C4-2B (cell line): ENCODE measurements around the gene SCGB1A1.

Experiments used
- H3K27ac ChIP-seq: fragments of 450-650 bp; 2 replicates; pipeline ENCODE4 v1.5.1; 2017
- CTCF ChIP-seq: fragments of 450-650 bp; conservative IDR thresholded peaks from 2 replicates; pipeline ENCODE4 v1.5.1; 2017; ENCODE audit warnings: mild to moderate bottlenecking
- ZFX ChIP-seq: fragments of 450-650 bp; IDR thresholded peaks from 2 replicates; pipeline ENCODE4 v1.6.1; 2017

Gene SCGB1A1

GRCh38 chr11:62452261-62452660, 33.4 kb downstream of the SCGB1A1 start:
- no peak overlapping the region for H3K27ac ChIP-seq
- no peak for TF ChIP-seq CTCF
- no peak for TF ChIP-seq ZFX

- no peak overlapping the region for H3K27ac ChIP-seq
- no peak for TF ChIP-seq CTCF
- no peak for TF ChIP-seq ZFX
Observed at GRCh38 chr11:62452839-62453468, 34.1 kb downstream of the SCGB1A1 start.

- no peak for TF ChIP-seq CTCF
- no peak for TF ChIP-seq ZFX
- H3K27ac ChIP-seq, result no peak overlapping the region
Observed at GRCh38 chr11:62456630-62457029, 37.8 kb downstream of the SCGB1A1 start.

GRCh38 chr11:62457478-62457877, 38.6 kb downstream of the SCGB1A1 start:
- H3K27ac ChIP-seq, result no peak overlapping the region
- TF ChIP-seq CTCF, result no peak
- no peak for TF ChIP-seq ZFX

GRCh38 chr11:62458212-62459002, 39.6 kb downstream of the SCGB1A1 start:
- TF ChIP-seq CTCF, result no peak
- TF ChIP-seq ZFX, result no peak
- H3K27ac ChIP-seq, result no peak overlapping the region

- H3K27ac ChIP-seq, result no peak overlapping the region
- TF ChIP-seq CTCF, result no peak
- no peak for TF ChIP-seq ZFX
Observed at GRCh38 chr11:62459080-62459479, 40.2 kb downstream of the SCGB1A1 start.

- TF ChIP-seq CTCF (no peak), ZFX (no peak)
- H3K27ac ChIP-seq, result no peak overlapping the region
Observed at GRCh38 chr11:62461740-62462507, 43.1 kb downstream of the SCGB1A1 start.
